Cardiac septum (tissue), 1 donor: ENCODE results near the gene REG3G. TPM values are rescaled to one million over a fixed set of nuclear protein-coding genes. Genes with fewer than 3 reads are reported as not detected.
"Not testable (repeated sequence)": the region's sequence is repeated elsewhere in the genome, so short reads cannot be mapped to it uniquely, and the experiment has no call there.

Source experiments
- DNase-seq: peaks from one replicate; pipeline ENCODE4 v3.0.0-alpha.2; 2020; ENCODE audit warnings: low spot score
- intact Hi-C: fragments of 100-400 bp; cut with DNase I; formaldehyde crosslinking; loops from one replicate; pipeline ENCODE4 v1.14.0; 2022
- total RNA-seq: library from RNA; stranded (reverse); fragmentation: NEBNext Ultra II Directional; extraction: Animal tissue kit (Norgen Biotek cat#: 25700); gene quantifications from one replicate; pipeline ENCODE4 v1.2.1, GENCODE V29; 2021
- donor health status: DM: no; HTN: no; CAD: no.

Gene REG3G
- total RNA-seq, 1 donor from 2014 or later: not detected

- intact Hi-C loops: no loop called here
- no peak for DNase-seq
Observed at GRCh38 chr2:79011496-79011895, 14.0 kb upstream of the REG3G start.

- DNase-seq: no peak
- intact Hi-C loops: no loop called here
Observed at GRCh38 chr2:79013629-79014028, 11.9 kb upstream of the REG3G start.

- intact Hi-C loops: no loop called here
Observed at GRCh38 chr2:79016342-79016741, 9.2 kb upstream of the REG3G start.

GRCh38 chr2:79026061-79026460, 559 bp downstream of the REG3G start:
- DNase-seq: no peak
- intact Hi-C loops: no loop called here

More at GRCh38 chr2:79016342-79016741, 9.2 kb upstream of the REG3G start:
- DNase-seq: no peak

- DNase-seq: no peak
- intact Hi-C loops: loop anchor here (10.0 kb wide), 1 partner anchor 165 kb away; no protein-coding TSS in a partner anchor
Observed at GRCh38 chr2:79039944-79040343, 14.4 kb downstream of the REG3G start.

GRCh38 chr2:79041032-79041448, 15.5 kb downstream of the REG3G start:
- no peak for DNase-seq
- intact Hi-C loops: loop anchor here (10.0 kb wide), 1 partner anchor 164 kb away; no protein-coding TSS in a partner anchor

GRCh38 chr2:79053486-79053885, 28.0 kb downstream of the REG3G start:
- DNase-seq, intact Hi-C loops: not testable (repeated sequence)

- intact Hi-C loops, DNase-seq: not testable (repeated sequence)
Observed at GRCh38 chr2:79054769-79055168, 29.3 kb downstream of the REG3G start.

- DNase-seq: no peak
- intact Hi-C loops: no loop called here
Observed at GRCh38 chr2:79065201-79065600, 39.7 kb downstream of the REG3G start.

- intact Hi-C loops: no loop called here
- DNase-seq: no peak
Observed at GRCh38 chr2:79071078-79071477, 45.6 kb downstream of the REG3G start.

Other genes starting within 250 kb of the REG3G start
- not detected for gene REG1B, start 62.3 kb downstream of the REG3G start, total RNA-seq
- not detected for gene REG1A, start 94.8 kb downstream of the REG3G start, total RNA-seq
- not detected for gene REG3A, start 134.1 kb downstream of the REG3G start, total RNA-seq